Gastroesophageal sphincter (tissue), 4 donors: ENCODE data around the gene RB1. TPM values are rescaled to one million over a fixed set of nuclear protein-coding genes. Genes with fewer than 3 reads are reported as not detected.

Experiments
- ATAC-seq: fragments of 150-250 bp; one replicate; pipeline ENCODE4 v1.9.1; 2016; ENCODE audit warnings: mild to moderate bottlenecking, moderate library complexity
- H3K27ac ChIP-seq, 4 donors: fragments of 200-600 bp; sonication (generic) in 3 of 4; 1 replicate in 3 of 4; 2 replicates in 1 of 4; pipeline ENCODE4 v1.5.1; 2016 to 2019
- H3K27me3 ChIP-seq: fragments of 200-600 bp; sonication (generic); one replicate; pipeline ENCODE4 v1.5.1; 2019
- H3K36me3 ChIP-seq, 2 donors: fragments of 200-600 bp; sonication (generic); one replicate each; pipeline ENCODE4 v1.5.1; 2019; ENCODE audit warnings: control low read depth in 1 of 2
- H3K4me1 ChIP-seq, 3 donors: fragments of 200-600 bp; sonication (generic); 1 replicate in 2 of 3; 2 replicates in 1 of 3; pipeline ENCODE4 v1.5.1; 2016 to 2019; ENCODE audit warnings: control low read depth in 2 of 3
- H3K4me3 ChIP-seq, 2 donors: fragments of 200-600 bp; sonication (generic); one replicate each; pipeline ENCODE4 v1.5.1; 2019; ENCODE audit warnings: mild to moderate bottlenecking in 1 of 2, moderate library complexity in 1 of 2
- H3K9me3 ChIP-seq, 3 donors: fragments of 200-600 bp; sonication (generic); one replicate each; pipeline ENCODE4 v1.5.1; 2017 to 2019; ENCODE audit warnings: control low read depth in 2 of 3
- CTCF ChIP-seq, 4 experiments: fragments of 200-600 bp in 2 of 4; fragments of 450-650 bp in 2 of 4; sonication (generic) in 1 of 4; IDR thresholded peaks; one replicate each; pipeline ENCODE4 v1.5.1; 2017 to 2019; ENCODE audit warnings: antibody characterized with exemption in 4 of 4, mild to moderate bottlenecking in 2 of 4, moderate library complexity in 2 of 4
- EP300 ChIP-seq: sonication (generic); formaldehyde crosslinking; IDR thresholded peaks from one replicate; pipeline ENCODE4 v1.6.1; 2017; ENCODE audit warnings: antibody characterized with exemption, mild to moderate bottlenecking
- POLR2A ChIP-seq, 2 donors: fragments of 450-650 bp; IDR thresholded peaks; one replicate each; pipeline ENCODE4 v1.6.1; 2017; ENCODE audit warnings: antibody characterized with exemption in 2 of 2, mild to moderate bottlenecking in 2 of 2, moderate library complexity in 1 of 2
- POLR2AphosphoS5 ChIP-seq: sonication (generic); formaldehyde crosslinking; IDR thresholded peaks from one replicate; pipeline ENCODE4 v1.6.1; 2017; ENCODE audit warnings: antibody characterized with exemption
- WGBS, 2 donors: methylation state at CpG; one replicate each; pipeline ENCODE4 v1.1.5; 2018; ENCODE audit warnings: low coverage in 1 of 2; 5-methylcytosine and 5-hydroxymethylcytosine counted together
- total RNA-seq, 4 donors: library from RNA; depleted of rRNA; stranded (reverse); fragments of >200 nt; gene quantifications; one replicate each; pipeline ENCODE4 v1.1.0, GENCODE V29; 2016

The RB1 gene
- total RNA-seq, 4 donors from 2014 or later = 26.5 to 37.2 (median 29.4) TPM

- TF ChIP-seq CTCF (IDR thresholded peaks at IDR 0.05) (no peak), POLR2AphosphoS5 (no peak), POLR2A (IDR thresholded peaks at IDR 0.05) (no peak), EP300 (no peak)
- peak overlapping the region; percentile 26 to 76 (median 70) for H3K27ac ChIP-seq
- no peaks in the 10 kb centered on the region for H3K9me3 ChIP-seq
- WGBS, 2 donors = 73 to 75% methylated on average over 7 to 11 of the region's 11 CpGs
- peak; percentile 56 for ATAC-seq
- H3K27me3 ChIP-seq = no peaks in the 10 kb centered on the region
- H3K4me3 ChIP-seq = no peak overlapping the region
- no peaks in the 10 kb centered on the region for H3K4me1 ChIP-seq
- H3K36me3 ChIP-seq = peaks cover 0 to 47% of the 10 kb centered on the region in 2 donors
These were observed 202.1 kb downstream of the RB1 start for GRCh38 chr13:48505597-48506091.

- ATAC-seq = peak; percentile 18
- WGBS, 2 donors = 70 to 91% methylated on average over 13 of the region's 14 CpGs
- Histone ChIP-seq H3K4me3 (no peak overlapping the region), H3K27me3 (no peaks in the 10 kb centered on the region), H3K27ac (peak overlapping the region in 3 of 4 donors; percentile 65 to 76 (median 75)), H3K4me1 (no peaks in the 10 kb centered on the region), H3K36me3 (peaks cover 0 to 45% of the 10 kb centered on the region in 2 donors), H3K9me3 (no peaks in the 10 kb centered on the region)
- TF ChIP-seq POLR2AphosphoS5 (no peak), EP300 (no peak), CTCF (IDR thresholded peaks at IDR 0.05) (no peak), POLR2A (IDR thresholded peaks at IDR 0.05) (no peak)
These were observed 202.6 kb downstream of the RB1 start for GRCh38 chr13:48506092-48506701.

- WGBS, 2 donors = 94 to 96% methylated on average over 4 to 6 of the region's 10 CpGs
- ATAC-seq = no peak
These were observed 203.5 kb downstream of the RB1 start for GRCh38 chr13:48507021-48507420.

GRCh38 chr13:48508011-48508410 is 204.5 kb downstream of the RB1 start:
- ATAC-seq = no peak
- no peak overlapping the region for H3K27ac ChIP-seq
- H3K36me3 ChIP-seq = peaks cover 0 to 46% of the 10 kb centered on the region in 2 donors
- no peaks in the 10 kb centered on the region for H3K27me3 ChIP-seq
- no peaks in the 10 kb centered on the region for H3K9me3 ChIP-seq
- H3K4me1 ChIP-seq = no peaks in the 10 kb centered on the region
- no peak overlapping the region for H3K4me3 ChIP-seq
- WGBS, 2 donors = 100% methylated on average over 1 of the region's 6 CpGs
- TF ChIP-seq EP300 (no peak), POLR2A (IDR thresholded peaks at IDR 0.05) (no peak), CTCF (IDR thresholded peaks at IDR 0.05) (no peak), POLR2AphosphoS5 (no peak)

More at GRCh38 chr13:48507021-48507420, 203.5 kb downstream of the RB1 start:
- H3K9me3 ChIP-seq = no peaks in the 10 kb centered on the region
- TF ChIP-seq EP300 (no peak), POLR2A (IDR thresholded peaks at IDR 0.05) (no peak), CTCF (IDR thresholded peaks at IDR 0.05) (no peak), POLR2AphosphoS5 (no peak)
- peaks cover 0 to 46% of the 10 kb centered on the region in 2 donors for H3K36me3 ChIP-seq
- H3K4me1 ChIP-seq = no peaks in the 10 kb centered on the region
- no peak overlapping the region for H3K4me3 ChIP-seq
- H3K27ac ChIP-seq = peak overlapping the region in 3 of 4 donors; percentile 65 to 76 (median 75)
- H3K27me3 ChIP-seq = no peaks in the 10 kb centered on the region

- WGBS, 2 donors = 90 to 97% methylated on average over 4 to 5 of the region's 5 CpGs
- no peaks in the 10 kb centered on the region for H3K27me3 ChIP-seq
These were observed 207.1 kb downstream of the RB1 start for GRCh38 chr13:48510698-48511097.

More at GRCh38 chr13:48510698-48511097, 207.1 kb downstream of the RB1 start:
- Histone ChIP-seq H3K4me1 (peaks cover 0 to under 1% (median 0%) of the 10 kb centered on the region in 3 donors), H3K4me3 (no peak overlapping the region), H3K36me3 (peaks cover 0 to 56% of the 10 kb centered on the region in 2 donors), H3K9me3 (no peaks in the 10 kb centered on the region), H3K27ac (no peak overlapping the region)
- TF ChIP-seq POLR2A (IDR thresholded peaks at IDR 0.05) (no peak), EP300 (no peak), POLR2AphosphoS5 (no peak), CTCF (IDR thresholded peaks at IDR 0.05) (no peak)
- ATAC-seq = no peak
